Mesothelial cell of epicardium (in vitro differentiated cells): ENCODE results near the gene DIS3L2. TPM values are rescaled to one million over a fixed set of nuclear protein-coding genes. Genes with fewer than 3 reads are reported as not detected.

Experiments used
- DNase-seq, 2 experiments: peaks; one replicate each; pipeline ENCODE4 v3.0.0; 2021; ENCODE audit warnings: low spot score in 2 of 2; ENCODE audit not compliant: unreplicated experiment in 2 of 2
- H3K27ac Mint-ChIP-seq: 2 replicates; pipeline ENCODE4 v1.8.0; 2021; ENCODE audit warnings: mixed read lengths
- H3K27me3 Mint-ChIP-seq: 2 replicates; pipeline ENCODE4 v1.8.0; 2021; ENCODE audit warnings: low read depth, mixed read lengths
- H3K36me3 Mint-ChIP-seq: 2 replicates; pipeline ENCODE4 v1.8.0; 2021; ENCODE audit warnings: mixed read lengths
- H3K4me1 Mint-ChIP-seq: 2 replicates; pipeline ENCODE4 v1.8.0; 2021; ENCODE audit warnings: mixed read lengths
- H3K4me3 Mint-ChIP-seq: 2 replicates; pipeline ENCODE4 v1.8.0; 2021; ENCODE audit warnings: mild to moderate bottlenecking, moderate library complexity, mixed read lengths
- H3K9me3 Mint-ChIP-seq: 2 replicates; pipeline ENCODE4 v1.8.0; 2021; ENCODE audit warnings: mixed read lengths
- total RNA-seq: library from RNA; stranded (reverse); gene quantifications from 3 replicates; pipeline ENCODE4 v1.2.1, GENCODE V29; 2021
- TF ChIP-seq, protein P1 (sequence below): fragments of 200-600 bp; sonication (generic); IDR thresholded peaks from one replicate; pipeline ENCODE4 v1.5.0; 2021; ENCODE audit warnings: antibody characterized with exemption; ENCODE audit not compliant: unreplicated experiment

Gene DIS3L2, protein sequence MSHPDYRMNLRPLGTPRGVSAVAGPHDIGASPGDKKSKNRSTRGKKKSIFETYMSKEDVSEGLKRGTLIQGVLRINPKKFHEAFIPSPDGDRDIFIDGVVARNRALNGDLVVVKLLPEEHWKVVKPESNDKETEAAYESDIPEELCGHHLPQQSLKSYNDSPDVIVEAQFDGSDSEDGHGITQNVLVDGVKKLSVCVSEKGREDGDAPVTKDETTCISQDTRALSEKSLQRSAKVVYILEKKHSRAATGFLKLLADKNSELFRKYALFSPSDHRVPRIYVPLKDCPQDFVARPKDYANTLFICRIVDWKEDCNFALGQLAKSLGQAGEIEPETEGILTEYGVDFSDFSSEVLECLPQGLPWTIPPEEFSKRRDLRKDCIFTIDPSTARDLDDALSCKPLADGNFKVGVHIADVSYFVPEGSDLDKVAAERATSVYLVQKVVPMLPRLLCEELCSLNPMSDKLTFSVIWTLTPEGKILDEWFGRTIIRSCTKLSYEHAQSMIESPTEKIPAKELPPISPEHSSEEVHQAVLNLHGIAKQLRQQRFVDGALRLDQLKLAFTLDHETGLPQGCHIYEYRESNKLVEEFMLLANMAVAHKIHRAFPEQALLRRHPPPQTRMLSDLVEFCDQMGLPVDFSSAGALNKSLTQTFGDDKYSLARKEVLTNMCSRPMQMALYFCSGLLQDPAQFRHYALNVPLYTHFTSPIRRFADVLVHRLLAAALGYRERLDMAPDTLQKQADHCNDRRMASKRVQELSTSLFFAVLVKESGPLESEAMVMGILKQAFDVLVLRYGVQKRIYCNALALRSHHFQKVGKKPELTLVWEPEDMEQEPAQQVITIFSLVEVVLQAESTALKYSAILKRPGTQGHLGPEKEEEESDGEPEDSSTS
- total RNA-seq = 69.9 to 74.4 TPM (median 71.9 TPM) in 3 replicates

- peaks cover 3% of the 10 kb centered on the region for H3K36me3 Mint-ChIP-seq
- TF ChIP-seq, protein P1, sequence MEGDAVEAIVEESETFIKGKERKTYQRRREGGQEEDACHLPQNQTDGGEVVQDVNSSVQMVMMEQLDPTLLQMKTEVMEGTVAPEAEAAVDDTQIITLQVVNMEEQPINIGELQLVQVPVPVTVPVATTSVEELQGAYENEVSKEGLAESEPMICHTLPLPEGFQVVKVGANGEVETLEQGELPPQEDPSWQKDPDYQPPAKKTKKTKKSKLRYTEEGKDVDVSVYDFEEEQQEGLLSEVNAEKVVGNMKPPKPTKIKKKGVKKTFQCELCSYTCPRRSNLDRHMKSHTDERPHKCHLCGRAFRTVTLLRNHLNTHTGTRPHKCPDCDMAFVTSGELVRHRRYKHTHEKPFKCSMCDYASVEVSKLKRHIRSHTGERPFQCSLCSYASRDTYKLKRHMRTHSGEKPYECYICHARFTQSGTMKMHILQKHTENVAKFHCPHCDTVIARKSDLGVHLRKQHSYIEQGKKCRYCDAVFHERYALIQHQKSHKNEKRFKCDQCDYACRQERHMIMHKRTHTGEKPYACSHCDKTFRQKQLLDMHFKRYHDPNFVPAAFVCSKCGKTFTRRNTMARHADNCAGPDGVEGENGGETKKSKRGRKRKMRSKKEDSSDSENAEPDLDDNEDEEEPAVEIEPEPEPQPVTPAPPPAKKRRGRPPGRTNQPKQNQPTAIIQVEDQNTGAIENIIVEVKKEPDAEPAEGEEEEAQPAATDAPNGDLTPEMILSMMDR = no peak
Measured at GRCh38 chr2:231961349-231962166, at the start of gene DIS3L2. Gene DIS3L2, plus strand, starts transcription at chr2:231961713. Its CDS starts 53,215 bp downstream, at chr2:232014928.

DNA sequence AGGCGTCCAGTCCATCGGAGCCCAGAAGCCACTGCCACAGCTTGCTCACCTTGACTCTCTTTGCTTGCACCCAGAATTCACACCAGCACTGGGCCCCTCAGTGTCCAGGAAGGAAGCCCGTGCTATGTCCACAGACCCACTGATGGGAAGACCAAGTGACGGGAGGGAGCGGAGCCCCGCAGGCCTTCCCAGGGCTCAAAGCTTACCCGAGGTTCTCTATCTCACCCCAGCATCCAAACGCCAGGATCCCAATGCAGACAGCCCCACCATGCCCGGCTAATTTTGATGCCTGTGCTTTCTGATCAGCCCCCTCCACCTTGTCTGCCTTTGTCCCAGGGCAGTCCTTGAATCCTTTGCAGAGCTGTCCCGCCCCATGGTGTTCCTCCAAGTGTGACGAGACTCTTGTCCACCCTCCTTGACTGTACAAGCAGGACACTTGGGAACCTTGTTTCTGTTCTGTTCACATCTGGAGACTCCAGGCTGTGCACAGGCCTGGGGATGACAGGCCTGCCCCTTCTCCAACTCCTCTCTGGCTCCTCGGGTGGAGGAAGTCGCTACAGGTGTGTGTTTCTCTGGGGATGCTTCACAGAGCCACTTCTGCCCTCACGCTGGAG is 47.3 kb upstream of the DIS3L2 start:
- no peak for DNase-seq
- H3K4me1 Mint-ChIP-seq = no peaks in the 10 kb centered on the region
- H3K27me3 Mint-ChIP-seq = peaks cover 10% of the 10 kb centered on the region
- no peaks in the 10 kb centered on the region for H3K36me3 Mint-ChIP-seq
- H3K9me3 Mint-ChIP-seq = no peaks in the 10 kb centered on the region
- no peak overlapping the region for H3K27ac Mint-ChIP-seq
- TF ChIP-seq, protein P1 = no peak
- H3K4me3 Mint-ChIP-seq = no peak overlapping the region

More at GRCh38 chr2:231961349-231962166, at the start of gene DIS3L2:
- Mint-ChIP-seq H3K4me1 (peaks cover 18% of the 10 kb centered on the region), H3K27me3 (peaks cover 9% of the 10 kb centered on the region), H3K9me3 (peaks cover 5% of the 10 kb centered on the region), H3K4me3 (peak within 1 kb of the TSS; percentile 95), H3K27ac (peak within 1 kb of the TSS; percentile 97)
- peak; percentile 52 to 76 for DNase-seq

DNA sequence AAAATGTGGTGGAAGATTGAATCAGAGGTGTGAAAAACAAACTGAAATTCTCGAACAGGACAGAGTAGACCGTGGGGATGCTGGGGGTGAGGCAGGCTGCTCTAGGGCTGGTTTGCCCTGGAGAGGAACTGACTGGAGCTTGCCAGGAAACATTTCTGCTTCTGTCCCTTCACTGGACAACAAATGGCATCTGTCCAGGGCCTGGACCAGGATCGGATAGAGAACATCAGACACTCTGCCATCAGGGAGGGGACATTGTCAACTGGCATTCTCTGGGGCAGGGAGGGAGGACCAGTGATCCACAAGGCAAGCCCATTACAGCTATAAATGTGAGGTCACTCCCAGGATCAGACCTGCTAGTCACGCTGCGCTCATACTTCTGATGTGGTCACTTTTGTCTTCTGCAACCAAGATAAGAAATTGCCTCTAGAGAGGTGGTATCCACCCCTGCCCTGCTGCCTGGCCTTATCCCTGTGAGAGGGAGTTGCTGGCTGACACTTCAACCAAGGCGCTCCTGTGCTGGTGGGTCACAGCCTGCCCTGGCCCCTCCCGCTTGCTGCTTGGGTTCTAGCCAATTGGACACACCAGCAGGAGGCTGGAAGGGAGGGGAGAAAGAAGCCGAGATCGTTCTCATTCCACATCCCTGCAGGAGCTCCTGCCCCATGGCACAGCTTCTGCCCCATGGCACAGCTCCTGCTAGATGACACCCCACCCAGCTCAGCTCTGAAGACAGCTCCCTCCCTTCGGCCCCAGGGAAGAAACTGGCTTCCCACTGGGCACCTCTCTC is 44.0 kb upstream of the DIS3L2 start:
- H3K27ac Mint-ChIP-seq = no peak overlapping the region
- H3K9me3 Mint-ChIP-seq = no peaks in the 10 kb centered on the region
- TF ChIP-seq, protein P1 = no peak
- H3K4me1 Mint-ChIP-seq = no peaks in the 10 kb centered on the region
- peaks cover 19% of the 10 kb centered on the region for H3K27me3 Mint-ChIP-seq
- no peak for DNase-seq
- H3K36me3 Mint-ChIP-seq = no peaks in the 10 kb centered on the region
- no peak overlapping the region for H3K4me3 Mint-ChIP-seq

GRCh38 chr2:231918501-231919330 is 42.8 kb upstream of the DIS3L2 start:
- no peaks in the 10 kb centered on the region for H3K9me3 Mint-ChIP-seq
- peaks cover 31% of the 10 kb centered on the region for H3K27me3 Mint-ChIP-seq
- H3K27ac Mint-ChIP-seq = no peak overlapping the region
- DNase-seq = no peak
- TF ChIP-seq, protein P1 = no peak
- no peak overlapping the region for H3K4me3 Mint-ChIP-seq
- H3K36me3 Mint-ChIP-seq = no peaks in the 10 kb centered on the region
- no peaks in the 10 kb centered on the region for H3K4me1 Mint-ChIP-seq
